ENCODE data around the gene VPS13D.

- no peak for TF ChIP-seq JUND (IDR thresholded peaks at IDR 0.05)
- TF ChIP-seq EGR1 (IDR thresholded peaks at IDR 0.05; ENCODE audit: low read depth) = no peak
- TF ChIP-seq EZH2 (IDR thresholded peaks at IDR 0.05) = no peak
- no peak for TF ChIP-seq POLR2AphosphoS5 (IDR thresholded peaks at IDR 0.05; ENCODE audit: low read depth, low read length)
- no peak for TF ChIP-seq CBX3 (IDR thresholded peaks at IDR 0.05; ENCODE audit: low read depth)
- no peak for TF ChIP-seq REST (IDR thresholded peaks at IDR 0.05; ENCODE audit: low read depth)
- TF ChIP-seq CTCF (IDR thresholded peaks at IDR 0.05 in 2 of 3, conservative IDR thresholded peaks at IDR 0.05 in 1 of 3; ENCODE audit: borderline replicate concordance in 1 of 3, insufficient read depth in 1 of 3, low read depth in 2 of 3, low read length in 2 of 3) = no peak
- no peak for TF ChIP-seq POLR2A (IDR thresholded peaks at IDR 0.05; ENCODE audit: borderline replicate concordance, extremely low read depth, insufficient read depth, insufficient read length)
- TF ChIP-seq EZH2phosphoT487 (IDR thresholded peaks at IDR 0.05; ENCODE audit: borderline replicate concordance) = no peak
- TF ChIP-seq SIN3A (IDR thresholded peaks at IDR 0.05; ENCODE audit: low read depth) = no peak
- TF ChIP-seq MAX (IDR thresholded peaks at IDR 0.05) = no peak
- TF ChIP-seq RAD21 (IDR thresholded peaks at IDR 0.05; ENCODE audit: low read depth) = no peak
Measured at GRCh38 chr1:12481928-12482327, 252.1 kb downstream of the VPS13D start.

Data from HCT116 (cell line).